HG03354 (cell line): ENCODE data around the gene KRT16.
"Not testable (repeated sequence)": the region's sequence is repeated elsewhere in the genome, so short reads cannot be mapped to it uniquely, and the experiment has no call there.

Source experiments
- ATAC-seq: cut with Tn5 transposase; IDR thresholded peaks from one replicate; pipeline ENCODE4 v1.9.1; 2021; ENCODE audit warnings: mild to moderate bottlenecking; ENCODE audit not compliant: unreplicated experiment, poor library complexity, severe bottlenecking

The KRT16 gene

DNA sequence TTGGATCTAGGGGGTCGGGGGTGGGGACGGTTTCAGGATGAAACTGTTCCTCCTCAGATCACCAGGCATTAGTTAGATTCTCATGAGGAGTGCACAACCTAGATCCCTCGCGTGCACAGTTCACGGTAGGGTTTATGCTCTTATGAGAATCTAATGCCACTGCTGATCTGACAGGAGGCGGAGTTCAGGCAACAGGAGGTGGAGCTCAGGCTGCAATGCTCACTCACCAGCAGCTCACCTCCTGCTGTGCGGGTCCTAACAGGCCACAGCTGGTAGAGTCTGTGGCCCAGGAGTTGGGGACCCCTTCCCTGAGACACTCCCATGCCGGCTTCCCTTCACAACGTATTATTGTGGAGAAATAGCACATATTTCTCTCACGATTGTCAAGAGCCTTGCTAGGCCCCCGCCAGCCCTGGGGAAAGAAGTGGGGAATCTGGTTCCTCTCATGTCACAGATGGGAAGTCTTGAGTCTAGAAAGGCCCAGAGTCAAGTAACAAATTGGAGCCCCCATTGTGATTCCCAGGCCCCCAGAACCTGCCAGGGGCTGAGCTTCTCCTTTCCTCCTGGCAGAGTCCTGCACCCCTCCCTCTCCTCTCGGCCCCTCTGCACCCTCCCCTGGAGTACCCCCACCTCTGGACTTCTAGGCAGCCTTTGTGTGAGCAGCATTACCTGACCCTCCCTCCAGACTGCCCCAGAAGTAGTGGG lies 19.8 kb downstream of the KRT16 start:
- no peak for ATAC-seq

DNA sequence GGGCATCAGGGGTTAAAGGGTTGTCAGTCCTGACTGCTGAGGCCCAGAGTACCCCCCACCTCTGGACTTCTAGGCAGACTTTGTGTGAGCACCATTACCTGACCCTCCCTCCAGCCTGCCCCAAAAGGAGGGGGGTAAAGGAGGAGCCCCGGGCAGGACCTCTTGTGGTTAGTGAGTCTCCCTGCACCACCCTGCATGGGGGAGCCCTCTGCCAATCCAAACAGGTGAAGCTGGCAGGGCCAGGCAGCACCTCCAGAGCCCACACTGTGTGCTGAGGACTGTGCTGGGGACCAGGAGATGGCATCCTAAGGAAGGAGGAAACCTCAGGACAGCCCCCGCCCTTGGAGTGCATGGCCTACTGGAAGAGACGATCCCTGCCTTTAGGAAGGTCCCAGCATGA lies 23.3 kb downstream of the KRT16 start:
- no peak for ATAC-seq

DNA sequence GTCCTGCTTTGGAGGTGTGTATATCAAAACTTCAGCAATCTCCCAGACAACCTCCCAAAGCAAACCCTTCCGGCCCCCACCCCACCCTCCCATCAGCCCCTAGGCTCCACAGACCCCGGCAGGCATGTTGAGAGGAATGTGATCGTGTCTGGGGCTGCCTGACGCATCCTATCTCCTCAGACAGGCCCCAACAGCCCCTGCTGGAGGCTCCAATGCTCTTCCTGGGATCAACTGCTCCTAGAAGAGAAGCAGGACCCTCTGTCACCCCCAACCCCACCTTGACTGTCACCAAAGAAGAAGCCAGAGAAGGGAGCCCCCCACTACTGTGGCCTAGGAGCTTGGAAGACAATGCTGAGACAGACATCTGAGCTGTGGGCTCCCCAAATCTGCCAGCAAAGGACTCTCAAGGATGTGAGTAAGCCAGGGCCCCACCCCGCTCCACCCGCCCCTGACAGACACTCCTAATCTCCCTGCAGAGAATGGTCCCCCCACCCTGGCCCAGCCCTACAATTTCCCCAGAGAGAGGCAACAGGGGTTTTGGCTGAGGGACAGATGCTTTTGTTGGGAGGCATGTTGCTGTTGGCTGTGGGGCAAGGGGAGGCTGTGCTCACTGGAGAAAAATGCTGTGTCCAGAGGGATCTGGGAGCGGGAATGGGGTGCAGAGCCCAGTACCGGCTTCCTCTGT lies 24.3 kb downstream of the KRT16 start:
- no peak for ATAC-seq

DNA sequence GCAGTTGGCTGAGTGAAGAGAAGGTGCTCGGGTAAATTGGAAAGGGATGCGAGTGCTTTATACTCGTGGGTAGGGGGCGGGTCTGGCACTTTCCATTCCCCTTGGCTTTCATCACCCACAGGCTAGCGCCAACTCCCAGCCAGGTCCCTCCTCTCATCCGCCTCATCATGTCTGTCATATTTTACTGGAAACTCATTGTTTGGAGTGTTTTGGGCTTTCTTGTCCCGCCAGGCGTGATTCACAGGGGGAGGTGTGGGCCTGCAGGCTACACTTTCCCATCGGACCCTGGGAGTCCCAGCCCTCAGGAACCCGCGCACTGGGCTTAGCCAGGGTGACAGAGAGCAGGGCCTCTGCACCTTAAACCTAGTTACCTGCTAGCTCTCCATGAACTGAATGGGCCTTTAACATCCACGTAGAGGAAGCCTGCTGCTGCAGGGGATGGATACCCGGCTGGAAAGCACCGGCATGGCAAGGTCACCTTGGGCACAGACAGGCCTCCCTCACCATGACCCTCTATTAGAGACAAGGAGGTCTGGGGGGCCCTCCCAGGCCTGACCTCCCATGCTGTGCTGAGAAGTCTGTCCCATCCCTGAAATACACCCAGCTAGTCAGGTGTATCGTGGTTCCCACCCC lies 25.6 kb downstream of the KRT16 start, which contains the start of gene KRT14:
Gene KRT14 (minus strand): TSS at position 33 of the 633 bp plus-strand sequence. CDS start 61 bp downstream, outside the sequence.
- ATAC-seq: no peak

DNA sequence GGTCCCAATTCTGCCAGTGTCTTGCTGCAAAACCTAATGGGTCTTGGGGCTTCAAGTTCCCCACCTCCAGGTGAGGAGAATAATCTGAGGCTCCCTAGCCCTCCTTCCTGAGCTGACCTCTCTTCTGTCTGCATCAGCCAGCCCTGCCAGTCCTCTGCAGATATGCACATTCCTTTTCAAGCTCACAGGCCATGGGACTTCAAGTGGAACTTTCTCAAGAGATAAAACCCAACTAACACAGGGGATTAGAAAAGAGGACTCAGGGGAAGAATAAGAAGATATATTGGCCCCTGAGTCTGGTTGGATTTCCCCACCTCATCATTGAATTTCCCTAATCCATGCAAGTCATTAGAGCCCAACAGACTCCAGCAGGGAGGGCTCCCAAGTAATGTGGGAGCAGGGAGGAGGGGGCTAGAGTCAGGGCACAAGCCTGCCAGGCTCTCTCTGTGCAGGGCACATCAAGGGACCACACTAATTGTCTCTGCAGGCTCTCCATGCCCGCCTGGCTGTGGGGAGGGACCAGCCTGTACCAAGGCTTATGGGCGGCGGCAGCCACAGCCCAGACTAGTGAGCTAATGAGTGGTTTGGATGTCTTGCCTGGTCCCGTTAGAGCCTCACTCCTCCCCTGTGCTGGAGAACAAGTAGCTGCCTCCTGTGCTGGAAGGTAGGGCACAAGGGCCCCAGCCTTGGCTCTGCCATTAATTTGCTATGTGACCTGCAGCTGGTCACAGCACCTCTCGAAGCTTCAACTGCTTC lies 27.1 kb downstream of the KRT16 start:
- ATAC-seq: no peak

DNA sequence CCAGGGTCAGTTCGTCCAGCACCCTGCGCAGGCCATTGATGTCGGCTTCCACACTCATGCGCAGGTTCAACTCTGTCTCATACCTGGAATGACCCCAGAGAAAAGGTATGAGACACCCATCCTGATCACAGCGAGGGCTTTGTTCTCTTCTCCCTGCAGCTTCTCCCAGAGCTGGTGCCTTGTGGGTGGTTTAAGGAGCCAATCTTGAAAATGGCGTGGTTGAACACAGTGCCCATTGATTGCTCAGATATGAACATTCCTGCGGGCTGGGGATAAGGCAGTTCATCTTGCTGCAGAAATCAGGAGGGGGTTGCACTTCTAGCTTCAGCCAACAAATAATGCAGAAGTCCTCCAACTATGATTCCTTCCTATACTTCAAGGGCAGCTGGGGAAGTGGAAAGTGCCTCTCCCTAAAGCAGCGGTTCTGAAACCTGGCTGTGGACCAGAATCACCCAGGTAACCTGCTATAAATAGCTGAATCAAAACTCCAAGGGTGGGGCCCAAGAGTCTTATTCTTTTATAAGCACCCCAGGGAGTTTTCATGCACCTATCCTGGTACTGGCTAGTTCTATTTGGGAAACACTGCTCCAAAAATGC lies 28.1 kb downstream of the KRT16 start:
- ATAC-seq: not testable (repeated sequence)

DNA sequence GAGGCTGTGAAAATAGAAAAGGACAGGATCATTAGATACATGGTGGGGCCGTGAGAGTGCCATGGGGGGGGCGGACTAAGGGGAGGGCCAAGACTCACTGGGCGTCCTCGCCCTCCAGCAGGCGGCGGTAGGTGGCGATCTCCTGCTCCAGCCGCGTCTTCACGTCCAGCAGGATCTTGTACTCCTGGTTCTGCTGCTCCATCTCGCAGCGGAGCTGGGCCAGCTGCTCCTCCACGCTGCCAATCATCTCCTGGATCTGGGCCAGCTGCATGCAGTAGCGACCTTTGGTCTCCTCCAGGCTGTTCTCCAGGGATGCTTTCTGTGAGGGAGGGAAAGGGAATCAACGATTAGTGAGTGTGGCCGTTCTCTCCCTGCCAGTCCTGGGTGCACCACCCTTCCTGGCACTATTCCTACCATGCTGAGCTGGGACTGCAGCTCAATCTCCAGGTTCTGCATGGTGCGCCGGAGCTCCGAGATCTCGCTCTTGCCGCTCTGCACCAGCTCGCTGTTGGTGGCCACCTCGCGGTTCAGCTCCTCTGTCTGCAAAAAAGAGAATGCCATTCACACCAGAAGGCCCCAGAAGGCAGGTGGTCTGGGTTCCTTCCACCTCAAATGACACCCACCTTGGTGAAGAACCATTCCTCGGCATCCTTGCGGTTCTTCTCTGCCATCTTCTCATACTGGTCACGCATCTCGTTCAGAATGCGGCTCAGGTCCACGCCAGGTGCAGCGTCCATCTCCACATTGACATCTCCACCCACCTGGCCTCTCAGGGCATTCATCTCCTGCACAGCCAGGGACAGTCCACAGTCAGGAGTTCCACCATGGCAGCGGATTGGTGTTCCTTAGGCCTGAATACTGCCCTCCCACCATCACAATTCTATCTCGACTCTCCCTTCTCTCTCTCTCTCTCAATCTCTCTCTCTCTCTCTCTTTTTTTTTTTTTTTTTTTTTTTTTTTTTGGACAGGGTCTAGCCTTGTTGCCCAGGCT lies 29.1 kb downstream of the KRT16 start:
- no peak for ATAC-seq

DNA sequence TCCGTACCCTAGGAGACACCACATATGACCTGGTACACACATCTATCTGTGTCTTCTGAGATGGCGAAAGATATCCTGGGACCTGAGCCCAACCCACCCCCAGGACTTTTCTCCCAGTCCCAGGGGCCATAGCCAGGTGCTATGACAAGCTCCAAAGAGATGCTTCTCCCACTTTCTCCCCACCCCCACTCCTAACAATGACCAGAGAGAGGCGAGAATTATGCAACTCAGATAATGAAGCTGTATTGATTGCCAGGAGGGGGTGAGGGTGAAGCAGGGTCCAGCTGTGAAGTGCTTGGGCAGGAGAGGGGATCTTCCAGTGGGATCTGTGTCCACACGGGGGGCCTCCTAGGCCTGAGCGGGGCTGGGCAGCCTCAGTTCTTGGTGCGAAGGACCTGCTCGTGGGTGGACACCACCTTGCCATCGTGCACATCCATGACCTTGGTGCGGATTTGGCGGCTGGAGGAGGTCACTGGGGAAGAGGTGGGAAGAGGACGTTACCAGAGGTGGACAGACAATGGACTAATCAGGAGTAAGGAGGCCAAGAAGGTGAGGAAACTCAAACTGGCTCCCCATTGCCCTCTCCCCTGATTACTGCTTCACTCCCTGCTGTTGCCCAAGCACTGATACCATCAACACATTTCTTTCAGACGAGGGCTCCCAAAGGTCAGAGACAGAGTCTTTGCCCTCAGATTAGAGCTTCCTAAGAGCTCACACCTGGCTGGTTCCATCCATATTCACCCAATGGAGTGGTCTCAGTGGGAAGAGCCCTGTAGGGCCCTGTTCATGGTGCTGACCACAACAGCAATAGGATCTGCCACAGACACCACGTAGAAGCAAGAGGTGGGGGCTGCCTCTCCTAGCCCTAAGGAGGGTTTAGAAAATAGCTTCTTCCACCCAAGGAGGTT lies 30.3 kb downstream of the KRT16 start:
- ATAC-seq: not testable (repeated sequence)

DNA sequence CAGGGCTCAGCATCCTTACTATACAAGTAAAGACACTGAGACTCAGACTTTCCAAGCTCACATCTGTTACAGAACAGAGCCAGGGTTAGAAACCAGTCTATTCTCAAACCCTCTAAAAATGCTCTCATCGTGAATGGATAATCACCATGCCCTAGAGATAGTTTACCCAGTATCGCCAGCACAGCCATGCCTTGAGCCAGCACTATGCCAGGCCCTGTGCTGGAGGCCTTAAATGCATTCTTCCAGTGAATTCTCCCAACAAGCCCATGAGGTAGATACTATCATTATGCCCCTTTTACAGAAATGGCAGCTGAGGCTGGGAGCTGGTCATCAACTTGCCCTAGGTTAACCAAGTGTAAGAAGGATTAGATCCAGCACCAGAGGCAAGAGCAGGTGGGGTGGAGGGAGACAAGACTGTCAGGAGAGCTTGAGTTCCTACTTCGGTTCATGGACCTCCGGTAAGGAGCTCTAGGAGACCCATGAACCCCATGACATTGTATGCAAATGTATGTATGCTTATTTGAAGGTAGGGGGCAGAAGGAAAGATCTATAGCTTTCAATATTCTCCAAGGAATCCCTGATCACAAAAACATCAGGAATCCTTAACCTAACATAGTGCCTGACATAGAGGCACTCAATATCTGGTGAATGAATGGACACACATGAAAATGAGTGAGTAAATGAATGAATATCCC lies 31.1 kb downstream of the KRT16 start:
- no peak for ATAC-seq

DNA sequence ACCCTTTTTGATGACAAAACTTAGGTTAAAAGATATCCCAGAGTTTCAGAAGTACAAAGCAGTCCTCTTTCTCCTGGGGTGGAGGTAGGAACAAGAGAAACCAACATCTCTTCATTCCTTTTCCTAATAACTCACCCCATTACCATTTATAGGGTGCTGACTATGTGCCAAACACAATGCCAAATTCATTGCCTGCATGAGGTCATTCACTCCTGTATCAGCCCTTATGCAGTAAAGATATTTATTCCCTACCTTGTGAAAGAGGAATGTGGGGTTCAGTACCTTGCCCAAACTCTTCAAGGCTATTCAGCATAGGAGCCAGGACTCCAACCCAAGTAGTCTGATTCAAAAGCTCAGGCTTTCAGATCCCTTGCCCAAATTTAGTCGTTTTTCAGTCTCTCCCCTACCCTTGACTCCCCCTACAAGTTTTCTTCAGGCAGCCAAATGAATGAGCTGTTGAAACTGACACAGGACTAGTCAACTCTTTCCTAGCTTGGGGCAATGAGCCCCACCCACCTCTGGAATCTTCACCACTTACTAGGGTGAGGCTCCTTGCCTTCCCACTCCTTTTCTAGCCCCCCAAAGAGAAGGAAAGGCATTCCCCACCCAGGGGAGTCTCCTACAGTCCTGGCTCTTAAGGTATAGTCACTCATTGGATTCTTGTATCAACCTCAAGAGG lies 31.7 kb downstream of the KRT16 start:
- ATAC-seq: no peak

DNA sequence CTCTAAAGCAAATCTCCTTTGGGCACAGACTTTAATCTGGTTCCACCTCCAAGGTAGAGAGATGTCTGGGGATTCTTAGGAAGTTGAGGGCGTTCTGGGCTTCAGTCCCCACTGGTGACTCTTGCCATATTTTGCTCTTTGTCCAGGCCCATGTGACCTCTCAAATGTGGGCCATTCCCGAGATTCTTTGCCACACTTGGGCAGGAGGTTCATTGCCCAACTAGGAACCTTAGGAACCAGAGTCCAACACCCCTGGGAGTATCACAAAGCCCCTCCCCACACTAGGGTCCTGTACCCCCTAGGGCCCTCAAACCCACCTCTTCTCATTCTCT lies 32.4 kb downstream of the KRT16 start:
- ATAC-seq: no peak

DNA sequence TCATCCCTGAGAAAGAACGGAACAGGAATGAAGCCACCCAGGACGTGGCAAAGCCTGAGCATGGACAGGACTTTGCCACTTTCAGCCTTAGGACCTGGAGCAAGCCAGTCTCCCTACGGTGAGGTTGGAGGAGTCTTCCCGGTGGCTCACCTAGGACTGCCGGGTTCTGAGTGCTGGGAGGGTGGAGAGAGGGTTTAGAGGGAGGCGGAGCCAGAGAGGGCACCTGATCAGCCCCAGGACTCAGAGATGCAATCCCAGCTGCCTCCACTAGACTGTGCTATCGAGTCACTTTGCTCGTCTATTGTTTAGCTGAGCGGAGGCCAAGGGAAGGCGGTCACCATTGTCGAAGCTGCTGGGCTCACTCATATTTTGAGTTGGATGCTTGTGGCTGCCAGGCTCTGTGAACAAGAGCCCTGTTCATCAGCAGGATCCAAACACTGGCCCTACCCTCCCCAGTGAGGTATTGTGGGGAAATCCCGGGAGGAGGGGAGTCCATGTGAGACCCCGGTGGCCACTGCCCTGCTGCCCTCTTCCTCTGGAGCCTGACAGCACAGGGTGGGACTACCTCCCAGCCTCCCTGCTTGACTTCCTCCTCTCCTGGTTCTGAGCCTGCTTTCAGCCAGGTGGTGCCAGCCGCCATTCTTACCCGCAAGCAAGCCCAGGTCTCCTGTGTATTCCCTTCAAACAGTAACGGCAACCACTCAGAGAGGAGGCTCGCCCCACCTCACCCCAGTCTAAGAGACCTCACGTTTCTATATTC lies 32.9 kb downstream of the KRT16 start:
- no peak for ATAC-seq

DNA sequence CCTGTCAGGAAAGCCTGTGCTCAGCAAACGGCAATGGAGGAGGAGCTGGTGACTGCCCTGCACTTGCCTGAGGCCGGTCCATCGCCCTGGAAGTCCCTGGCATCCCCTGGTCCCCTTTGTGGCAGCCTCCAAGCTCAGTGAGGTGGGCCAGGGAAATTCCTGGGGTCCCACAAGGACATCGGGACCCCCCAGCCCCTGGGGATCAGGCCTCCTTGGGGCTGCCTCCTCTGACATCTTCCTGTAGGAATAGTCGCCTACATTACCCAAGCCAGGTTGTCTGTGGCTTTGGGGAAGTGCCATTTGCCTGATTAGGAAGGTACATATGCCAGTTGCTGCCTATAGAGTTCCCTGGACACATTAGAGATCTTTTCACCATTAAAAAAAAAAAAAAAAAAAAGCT lies 33.6 kb downstream of the KRT16 start:
- ATAC-seq: no peak

DNA sequence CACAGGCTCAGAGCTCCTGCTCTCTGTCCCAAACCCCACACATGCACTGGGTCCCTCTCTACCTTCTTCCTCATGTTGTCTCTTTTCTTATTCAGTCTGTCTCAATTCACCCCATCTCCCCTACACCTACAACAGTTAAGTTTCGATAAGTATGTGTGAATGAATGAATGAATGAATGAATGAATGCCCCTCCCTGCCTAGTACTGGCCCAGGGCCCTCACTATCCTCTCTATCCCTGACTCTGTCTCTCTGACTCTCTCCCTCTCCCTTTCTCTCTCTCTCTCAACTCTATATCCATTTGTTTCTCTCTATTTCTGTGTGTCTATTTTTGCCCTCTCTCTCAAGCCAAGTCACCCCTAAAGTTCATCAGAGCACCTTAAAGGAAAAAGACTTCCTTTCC lies 34.0 kb downstream of the KRT16 start:
- ATAC-seq: no peak

DNA sequence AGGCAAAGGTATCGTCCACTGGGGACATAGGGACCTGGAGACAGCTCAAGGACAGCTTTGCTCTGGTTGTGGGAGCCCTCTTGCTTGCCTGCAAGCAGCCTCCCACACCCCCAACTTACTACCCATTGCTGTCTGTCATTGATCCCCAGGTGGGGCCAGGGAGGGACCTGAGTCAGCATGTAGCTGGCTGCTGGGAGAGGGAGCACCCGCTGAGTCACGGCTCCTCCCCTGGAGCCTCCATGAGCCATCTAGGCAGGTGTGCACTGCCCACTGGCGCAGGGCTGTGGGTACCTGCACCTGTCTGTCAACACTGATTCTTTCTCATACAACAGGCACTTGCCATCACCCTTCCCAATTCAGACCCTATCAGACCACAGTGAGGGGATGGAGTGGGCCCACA lies 35.8 kb downstream of the KRT16 start:
- not testable (repeated sequence) for ATAC-seq

DNA sequence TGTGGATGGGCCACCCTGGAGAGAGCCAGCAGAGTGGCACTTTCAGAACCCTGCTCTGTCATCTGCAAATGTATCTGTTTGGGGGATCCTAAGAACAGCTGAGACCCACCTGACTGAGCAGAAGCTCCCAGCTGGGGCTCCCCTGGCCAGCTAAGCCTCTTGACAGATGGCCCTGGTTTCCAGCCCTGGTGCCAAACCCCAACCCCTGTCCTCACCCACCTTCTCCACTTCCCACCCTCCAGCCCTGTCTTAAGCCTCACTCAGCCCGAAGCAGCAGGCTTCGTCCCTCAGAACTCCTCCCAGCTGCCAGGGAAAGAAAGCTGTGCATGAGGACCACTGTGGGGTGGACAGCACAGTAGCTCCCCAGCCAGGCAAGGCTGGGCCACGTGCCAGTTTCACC lies 37.2 kb downstream of the KRT16 start:
- ATAC-seq: no peak
